IPS-20b (cell line): Measurements from ENCODE around the gene MBOAT1.
A peak's percentile ranks its signal among the peaks of the same experiment; 100 is the strongest.

Experiments
- H3K27ac ChIP-seq: one replicate; pipeline ENCODE4 v1.5.1; 2013; ENCODE audit warnings: low read length
- H3K27me3 ChIP-seq: 2 replicates; pipeline ENCODE4 v1.6.1; 2013; ENCODE audit warnings: mild to moderate bottlenecking, low read length, inconsistent platforms; ENCODE audit not compliant: insufficient read depth
- H3K36me3 ChIP-seq: 2 replicates; pipeline ENCODE4 v1.6.1; 2013; ENCODE audit warnings: low read depth, mild to moderate bottlenecking, inconsistent platforms, low read length, moderate library complexity; ENCODE audit not compliant: insufficient read depth
- H3K4me1 ChIP-seq: 2 replicates; pipeline ENCODE4 v1.6.1; 2013; ENCODE audit warnings: mild to moderate bottlenecking, control low read depth, inconsistent platforms, low read length, moderate library complexity; ENCODE audit not compliant: insufficient read depth
- H3K4me3 ChIP-seq: 2 replicates; pipeline ENCODE4 v1.5.1; 2013; ENCODE audit warnings: mild to moderate bottlenecking, low read length, inconsistent platforms
- H3K9ac ChIP-seq: 2 replicates; pipeline ENCODE4 v1.6.1; 2013; ENCODE audit warnings: low read depth, mild to moderate bottlenecking, inconsistent platforms, low read length, moderate library complexity
- H3K9me3 ChIP-seq: 2 replicates; pipeline ENCODE4 v1.6.1; 2013; ENCODE audit warnings: mild to moderate bottlenecking, low read depth, low read length, inconsistent platforms; ENCODE audit not compliant: insufficient read depth

The MBOAT1 gene

DNA sequence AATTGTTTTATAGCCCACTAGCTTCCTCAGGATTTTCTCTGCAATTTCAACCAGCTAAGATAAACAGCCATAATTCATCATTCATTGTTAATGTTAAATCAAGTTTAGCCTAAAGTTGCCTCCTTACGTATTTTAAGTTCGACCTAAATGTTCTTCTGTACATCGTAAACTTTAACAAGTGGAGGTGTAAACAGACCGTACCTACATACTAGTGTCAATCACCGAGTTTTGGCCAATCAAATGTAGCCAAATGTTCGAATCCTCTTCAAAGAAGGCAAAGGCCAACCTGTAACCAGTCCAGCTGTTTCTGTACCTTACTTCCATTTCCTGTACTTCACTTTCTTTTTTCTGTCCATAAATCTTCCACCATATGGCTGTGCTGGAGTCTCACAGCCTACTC lies 13.5 kb downstream of the MBOAT1 start:
- no peaks in the 10 kb centered on the region for H3K9me3 ChIP-seq
- peak overlapping the region; percentile 9; the same call in 1 of the 2 replicates for H3K4me3 ChIP-seq
- no peaks in the 10 kb centered on the region for H3K36me3 ChIP-seq
- no peak overlapping the region for H3K9ac ChIP-seq
- peaks cover 21% of the 10 kb centered on the region; the same call in 1 of the 2 replicates for H3K4me1 ChIP-seq
- H3K27me3 ChIP-seq: no peaks in the 10 kb centered on the region
- no peak overlapping the region for H3K27ac ChIP-seq

GRCh38 chr6:20198156-20198774 lies 14.0 kb downstream of the MBOAT1 start:
- Histone ChIP-seq H3K4me3 (peak overlapping the region; percentile 9; the same call in 1 of the 2 replicates), H3K4me1 (peaks cover 18% of the 10 kb centered on the region; the same call in 1 of the 2 replicates), H3K27ac (no peak overlapping the region), H3K9me3 (no peaks in the 10 kb centered on the region), H3K36me3 (no peaks in the 10 kb centered on the region), H3K9ac (no peak overlapping the region), H3K27me3 (no peaks in the 10 kb centered on the region)

GRCh38 chr6:20197251-20197650 lies 15.0 kb downstream of the MBOAT1 start:
- H3K27me3 ChIP-seq: no peaks in the 10 kb centered on the region
- H3K36me3 ChIP-seq: no peaks in the 10 kb centered on the region
- H3K4me1 ChIP-seq: peaks cover 19% of the 10 kb centered on the region
- no peaks in the 10 kb centered on the region for H3K9me3 ChIP-seq
- H3K27ac ChIP-seq: no peak overlapping the region
- H3K4me3 ChIP-seq: no peak overlapping the region
- no peak overlapping the region for H3K9ac ChIP-seq

DNA sequence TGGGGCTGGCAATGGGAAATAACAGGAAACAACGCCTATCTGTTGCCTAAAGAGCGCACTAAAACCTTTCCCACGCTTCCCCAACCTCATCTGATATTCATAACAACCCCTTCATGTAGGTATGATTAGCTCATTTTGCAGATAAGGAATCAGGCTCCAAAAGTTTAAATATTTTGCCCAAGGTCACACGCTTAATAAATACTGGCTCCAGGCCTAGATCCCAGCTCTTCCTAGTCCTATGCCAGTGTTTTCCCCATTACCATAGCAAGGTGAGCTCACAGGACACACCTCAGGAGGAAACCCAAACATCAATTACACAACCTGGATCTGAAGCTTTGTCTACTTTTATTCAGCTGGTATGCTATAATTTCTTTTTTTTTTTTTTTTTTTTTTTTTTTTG lies 19.6 kb downstream of the MBOAT1 start:
- no peaks in the 10 kb centered on the region for H3K27me3 ChIP-seq
- H3K9me3 ChIP-seq: 0 out of 2 replicates have a peak, but pooled peaks cover 4% of the 10 kb centered on the region
- no peak overlapping the region for H3K9ac ChIP-seq
- no peak overlapping the region for H3K27ac ChIP-seq
- H3K4me3 ChIP-seq: no peak overlapping the region
- H3K4me1 ChIP-seq: peaks cover 12% of the 10 kb centered on the region
- no peaks in the 10 kb centered on the region for H3K36me3 ChIP-seq

DNA sequence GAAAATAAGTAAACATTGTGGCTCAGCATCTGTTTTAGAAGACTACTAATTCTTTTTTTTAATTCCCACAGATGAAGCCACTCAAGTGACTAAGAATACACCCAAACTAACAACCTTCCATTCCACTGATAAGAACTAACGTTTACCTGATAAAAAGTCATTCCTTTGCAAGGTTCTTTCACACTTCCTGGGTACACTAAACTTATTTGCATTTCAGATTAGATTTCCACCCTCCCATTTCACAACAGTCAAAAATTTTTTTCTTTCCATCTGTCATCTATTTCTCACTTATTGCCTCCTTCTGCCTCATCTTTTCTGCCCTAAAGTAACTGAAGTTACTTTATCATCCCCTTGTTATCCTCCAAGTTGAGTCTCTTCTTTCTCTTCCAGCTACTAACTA lies 20.3 kb downstream of the MBOAT1 start:
- Histone ChIP-seq H3K9ac (no peak overlapping the region), H3K27me3 (no peaks in the 10 kb centered on the region), H3K4me1 (peaks cover 9% of the 10 kb centered on the region), H3K27ac (no peak overlapping the region), H3K4me3 (no peak overlapping the region), H3K36me3 (no peaks in the 10 kb centered on the region), H3K9me3 (0 out of 2 replicates have a peak, but pooled peaks cover 4% of the 10 kb centered on the region)

DNA sequence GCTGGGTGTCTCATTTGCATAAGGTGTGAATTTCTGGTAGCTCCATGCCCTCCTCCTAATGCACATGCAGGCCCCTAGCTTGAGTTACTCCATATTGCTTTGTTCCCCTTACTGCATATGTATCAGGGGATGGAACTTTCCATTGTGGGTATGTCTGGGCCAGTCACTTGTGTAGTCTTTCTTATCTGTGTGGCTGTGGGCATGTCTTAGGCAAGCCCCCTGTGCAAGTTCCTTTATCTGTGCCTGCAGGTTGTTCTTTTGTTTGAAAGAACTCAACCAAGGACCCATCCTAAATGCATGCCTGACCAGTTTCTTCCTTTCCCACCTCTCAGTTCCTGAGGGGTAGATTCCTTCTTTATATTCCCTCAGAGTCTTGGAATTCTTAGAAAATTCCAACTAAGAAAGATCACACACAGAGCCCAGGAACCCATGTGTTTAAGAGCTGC lies 23.6 kb downstream of the MBOAT1 start:
- no peak overlapping the region for H3K27ac ChIP-seq
- H3K27me3 ChIP-seq: no peaks in the 10 kb centered on the region
- peaks cover 6% of the 10 kb centered on the region; the same call in 1 of the 2 replicates for H3K4me1 ChIP-seq
- no peak overlapping the region for H3K9ac ChIP-seq
- H3K4me3 ChIP-seq: no peak overlapping the region
- 0 out of 2 replicates have a peak, but pooled peaks cover 4% of the 10 kb centered on the region for H3K9me3 ChIP-seq
- H3K36me3 ChIP-seq: no peaks in the 10 kb centered on the region

DNA sequence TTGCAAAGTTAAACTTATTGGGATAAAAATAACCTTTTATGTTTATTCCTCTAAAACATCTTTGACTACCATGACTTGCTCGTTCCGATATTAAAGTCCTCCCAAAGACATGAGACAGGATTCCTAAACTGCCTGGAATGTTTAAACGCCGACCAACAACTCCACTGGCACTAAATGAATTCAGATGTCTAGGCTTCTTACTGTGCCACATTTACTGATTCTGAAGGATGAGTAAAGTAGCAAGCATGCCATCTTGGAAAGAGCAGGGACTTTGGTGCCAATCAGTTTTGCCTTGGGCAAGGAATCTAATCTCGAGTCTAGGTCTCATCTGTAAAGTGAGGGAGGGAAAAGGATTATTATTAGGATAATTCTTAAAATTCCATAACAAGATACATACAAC lies 25.3 kb downstream of the MBOAT1 start:
- Histone ChIP-seq H3K36me3 (no peaks in the 10 kb centered on the region), H3K4me3 (no peak overlapping the region), H3K27me3 (no peaks in the 10 kb centered on the region), H3K4me1 (no peaks in the 10 kb centered on the region), H3K27ac (no peak overlapping the region), H3K9ac (no peak overlapping the region), H3K9me3 (0 out of 2 replicates have a peak, but pooled peaks cover 4% of the 10 kb centered on the region)

GRCh38 chr6:20183706-20184105 lies 28.6 kb downstream of the MBOAT1 start:
- Histone ChIP-seq H3K9me3 (0 out of 2 replicates have a peak, but pooled peaks cover 4% of the 10 kb centered on the region), H3K27ac (no peak overlapping the region), H3K27me3 (no peaks in the 10 kb centered on the region), H3K36me3 (no peaks in the 10 kb centered on the region), H3K4me3 (no peak overlapping the region), H3K9ac (no peak overlapping the region), H3K4me1 (no peaks in the 10 kb centered on the region)

DNA sequence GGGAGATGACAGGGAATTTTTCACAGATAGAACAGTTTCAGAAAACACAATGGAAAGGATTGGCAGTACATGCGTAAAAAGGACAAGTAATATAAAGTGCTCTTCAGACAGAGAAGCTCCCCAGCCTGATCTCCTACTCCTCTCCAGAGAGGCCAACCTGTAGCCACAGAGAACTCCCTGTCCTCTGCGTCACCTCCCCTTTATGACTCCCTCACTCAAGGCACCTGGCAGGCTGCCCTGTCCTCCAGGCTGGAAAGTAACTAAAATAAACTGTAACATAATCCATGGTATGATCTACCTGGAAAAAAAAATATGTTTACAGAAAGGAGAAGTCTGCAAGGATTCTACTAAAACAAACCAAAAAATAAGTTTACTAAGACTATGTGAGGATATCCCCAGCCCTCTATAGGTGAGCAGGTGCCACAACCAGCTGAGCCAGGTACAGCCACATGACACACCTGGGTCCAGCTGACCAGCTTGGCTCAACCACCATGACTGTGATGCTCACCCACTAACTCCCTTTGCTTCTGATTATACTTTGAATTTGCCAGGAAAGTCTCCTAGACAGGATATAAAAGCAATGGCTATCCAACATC lies 29.2 kb downstream of the MBOAT1 start:
- H3K9ac ChIP-seq: no peak overlapping the region
- no peak overlapping the region for H3K4me3 ChIP-seq
- no peaks in the 10 kb centered on the region for H3K27me3 ChIP-seq
- no peak overlapping the region for H3K27ac ChIP-seq
- H3K4me1 ChIP-seq: no peaks in the 10 kb centered on the region
- H3K9me3 ChIP-seq: 0 out of 2 replicates have a peak, but pooled peaks cover 1% of the 10 kb centered on the region
- H3K36me3 ChIP-seq: no peaks in the 10 kb centered on the region

GRCh38 chr6:20182069-20182468 lies 30.2 kb downstream of the MBOAT1 start:
- Histone ChIP-seq H3K36me3 (no peaks in the 10 kb centered on the region), H3K9ac (no peak overlapping the region), H3K27ac (no peak overlapping the region), H3K4me1 (no peaks in the 10 kb centered on the region), H3K27me3 (no peaks in the 10 kb centered on the region), H3K4me3 (no peak overlapping the region), H3K9me3 (no peaks in the 10 kb centered on the region)

DNA sequence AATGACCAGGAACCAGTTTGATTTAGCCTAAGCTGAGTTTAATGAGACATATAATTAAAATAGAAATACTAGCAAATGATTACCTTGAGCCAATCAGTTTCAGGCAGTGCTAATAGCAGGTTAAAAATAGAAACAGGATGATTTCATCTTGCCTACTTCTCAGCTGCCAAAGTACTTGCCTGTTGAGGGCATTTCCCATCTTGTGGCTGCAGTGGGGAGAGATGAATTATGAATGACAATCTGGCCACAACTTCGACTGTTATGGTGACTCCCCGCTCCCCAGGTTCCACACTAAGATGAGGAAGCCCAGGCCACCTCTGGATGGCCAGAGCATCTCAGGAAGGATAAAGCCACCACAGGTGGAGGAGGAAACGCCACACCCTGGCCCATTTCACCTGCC lies 31.3 kb downstream of the MBOAT1 start:
- no peaks in the 10 kb centered on the region for H3K27me3 ChIP-seq
- H3K4me1 ChIP-seq: no peaks in the 10 kb centered on the region

More for the DNA sequence above, 31.3 kb downstream of the MBOAT1 start:
- Histone ChIP-seq H3K36me3 (no peaks in the 10 kb centered on the region), H3K9ac (no peak overlapping the region), H3K27ac (no peak overlapping the region), H3K4me3 (no peak overlapping the region), H3K9me3 (no peaks in the 10 kb centered on the region)
